ENCODE measurements around the gene MPEG1.

GRCh38 chr11:59222464-59223060 lies 9.8 kb upstream of the MPEG1 start:
- TF ChIP-seq CTCF (IDR thresholded peaks at IDR 0.05) (no peak), POLR2AphosphoS5 (IDR thresholded peaks at IDR 0.05; ENCODE audit: low read depth, low read length) (no peak), SIN3A (IDR thresholded peaks at IDR 0.05; ENCODE audit: borderline replicate concordance, insufficient read depth, low read depth, low read length) (no peak)
- TF ChIP-seq, protein P1, sequence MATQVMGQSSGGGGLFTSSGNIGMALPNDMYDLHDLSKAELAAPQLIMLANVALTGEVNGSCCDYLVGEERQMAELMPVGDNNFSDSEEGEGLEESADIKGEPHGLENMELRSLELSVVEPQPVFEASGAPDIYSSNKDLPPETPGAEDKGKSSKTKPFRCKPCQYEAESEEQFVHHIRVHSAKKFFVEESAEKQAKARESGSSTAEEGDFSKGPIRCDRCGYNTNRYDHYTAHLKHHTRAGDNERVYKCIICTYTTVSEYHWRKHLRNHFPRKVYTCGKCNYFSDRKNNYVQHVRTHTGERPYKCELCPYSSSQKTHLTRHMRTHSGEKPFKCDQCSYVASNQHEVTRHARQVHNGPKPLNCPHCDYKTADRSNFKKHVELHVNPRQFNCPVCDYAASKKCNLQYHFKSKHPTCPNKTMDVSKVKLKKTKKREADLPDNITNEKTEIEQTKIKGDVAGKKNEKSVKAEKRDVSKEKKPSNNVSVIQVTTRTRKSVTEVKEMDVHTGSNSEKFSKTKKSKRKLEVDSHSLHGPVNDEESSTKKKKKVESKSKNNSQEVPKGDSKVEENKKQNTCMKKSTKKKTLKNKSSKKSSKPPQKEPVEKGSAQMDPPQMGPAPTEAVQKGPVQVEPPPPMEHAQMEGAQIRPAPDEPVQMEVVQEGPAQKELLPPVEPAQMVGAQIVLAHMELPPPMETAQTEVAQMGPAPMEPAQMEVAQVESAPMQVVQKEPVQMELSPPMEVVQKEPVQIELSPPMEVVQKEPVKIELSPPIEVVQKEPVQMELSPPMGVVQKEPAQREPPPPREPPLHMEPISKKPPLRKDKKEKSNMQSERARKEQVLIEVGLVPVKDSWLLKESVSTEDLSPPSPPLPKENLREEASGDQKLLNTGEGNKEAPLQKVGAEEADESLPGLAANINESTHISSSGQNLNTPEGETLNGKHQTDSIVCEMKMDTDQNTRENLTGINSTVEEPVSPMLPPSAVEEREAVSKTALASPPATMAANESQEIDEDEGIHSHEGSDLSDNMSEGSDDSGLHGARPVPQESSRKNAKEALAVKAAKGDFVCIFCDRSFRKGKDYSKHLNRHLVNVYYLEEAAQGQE (IDR thresholded peaks at IDR 0.05; ENCODE audit: insufficient read depth in 1 of 2, low read depth in 2 of 2, low read length in 1 of 2) = no peak

All from Panc1 (cell line).